ENCODE results near the gene PRSS37.
"Not testable (repeated sequence)": the region's sequence is repeated elsewhere in the genome, so short reads cannot be mapped to it uniquely, and the experiment has no call there.

The PRSS37 gene

DNA sequence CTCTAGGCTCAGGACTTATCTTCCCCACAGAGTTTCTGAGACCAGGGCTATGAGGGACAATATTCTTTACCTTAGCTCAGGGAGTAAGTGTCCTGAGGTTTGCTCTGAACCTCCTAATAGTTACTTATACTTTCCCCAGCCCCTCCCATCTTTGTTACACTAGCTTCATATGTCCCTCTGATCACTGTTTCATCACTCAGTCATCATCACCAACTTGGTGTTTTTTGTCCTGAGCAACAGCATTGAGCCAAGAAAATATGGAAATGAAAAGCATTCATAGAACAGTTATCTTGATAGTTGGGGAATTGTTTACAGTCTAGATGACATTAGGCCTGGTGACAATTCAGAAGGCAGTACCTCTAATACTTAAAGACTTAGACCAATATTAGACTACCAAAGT, at the start of gene PRSS37:
PRSS37 (minus strand) TSS at position 101 of the 400 bp plus-strand sequence. CDS start 436 bp downstream, outside the sequence.
- DNase-seq = no peak

DNA sequence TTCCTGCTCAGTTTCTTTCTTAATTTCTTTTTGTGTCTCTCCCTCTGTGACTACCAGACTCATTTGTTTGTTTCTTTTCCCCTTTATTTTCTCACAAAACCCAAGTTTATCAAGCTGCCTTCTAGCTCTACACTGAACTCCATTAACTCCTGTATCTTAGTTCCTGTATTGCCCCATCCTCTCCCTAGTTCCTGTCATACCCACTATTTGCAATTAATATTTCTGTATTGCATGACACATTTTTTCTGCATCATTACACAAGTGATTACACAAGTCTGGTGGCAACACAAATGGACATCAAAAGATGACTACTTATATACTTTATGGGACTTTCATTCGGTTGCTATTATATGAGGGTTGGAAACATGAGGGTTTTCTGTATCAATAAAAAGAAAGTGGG, 48.0 kb upstream of the PRSS37 start:
- no peak for DNase-seq

- DNase-seq = no peak
These were observed 43.4 kb upstream of the PRSS37 start for GRCh38 chr7:141884539-141885225.

DNA sequence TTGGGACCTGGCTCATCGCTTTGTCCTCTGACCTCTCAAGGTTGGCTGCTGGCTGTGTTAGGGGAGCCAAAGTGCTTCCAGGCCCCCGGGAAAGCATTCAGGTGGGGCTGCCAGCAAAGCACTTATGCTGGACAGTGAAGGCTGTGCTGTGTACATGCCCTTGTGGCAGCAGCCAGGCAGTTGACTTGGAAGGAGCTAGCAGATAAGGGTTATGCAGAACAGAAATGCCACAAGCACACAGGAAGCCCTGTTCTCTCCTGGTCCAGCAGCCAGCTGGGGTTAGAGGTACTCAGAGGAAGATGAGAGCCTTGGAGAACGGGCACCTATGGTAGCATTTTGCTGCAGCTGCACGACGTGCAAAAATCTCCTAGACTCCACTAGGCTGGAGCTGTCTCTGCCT, 39.7 kb upstream of the PRSS37 start:
- no peak for DNase-seq

DNA sequence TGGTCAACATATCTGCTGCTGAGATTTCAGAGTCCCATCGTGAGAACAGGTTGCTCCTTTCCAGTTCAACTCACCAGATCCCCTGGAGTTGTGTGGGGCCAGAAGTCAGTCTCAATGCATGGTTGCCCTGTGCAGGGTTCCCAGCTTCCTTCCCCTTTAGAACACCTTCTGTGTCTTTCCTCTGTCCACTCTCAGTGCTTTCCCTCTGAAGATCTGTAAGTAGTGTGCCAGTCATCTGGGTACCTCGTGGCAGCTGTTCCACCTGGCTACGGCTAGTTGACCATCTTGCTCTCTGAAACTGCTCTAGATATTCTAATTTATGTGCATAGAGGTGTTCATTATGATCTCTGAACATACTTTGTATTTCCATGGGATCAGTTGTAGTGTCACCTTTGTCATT, 36.1 kb upstream of the PRSS37 start:
- no peak for DNase-seq

GRCh38 chr7:141876371-141876770, 35.1 kb upstream of the PRSS37 start:
- DNase-seq = no peak

GRCh38 chr7:141875453-141875852, 34.2 kb upstream of the PRSS37 start:
- DNase-seq = no peak

DNA sequence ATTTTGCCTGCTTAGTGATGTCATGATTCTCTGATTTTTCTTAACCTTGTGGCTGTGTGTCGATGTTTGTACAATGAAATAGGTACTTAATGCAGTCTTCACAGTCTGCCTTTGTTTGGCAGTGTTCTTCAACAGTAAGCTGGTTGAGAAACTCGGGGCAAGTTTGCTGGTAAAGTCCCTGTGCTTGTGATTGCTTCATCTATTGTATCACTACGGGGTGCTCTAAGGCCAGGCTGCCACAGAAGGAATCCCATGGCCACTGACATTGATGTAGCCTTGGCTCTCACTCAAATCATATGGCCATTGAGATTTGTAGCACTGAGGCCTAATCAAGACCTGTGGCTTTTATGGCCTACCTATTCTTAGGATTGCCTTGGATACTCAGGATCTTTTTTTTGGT, 33.5 kb upstream of the PRSS37 start:
- no peak for DNase-seq

- no peak for DNase-seq
These were observed 31.6 kb upstream of the PRSS37 start for GRCh38 chr7:141872931-141873330.

GRCh38 chr7:141866974-141867373, 25.7 kb upstream of the PRSS37 start:
- no peak for DNase-seq

GRCh38 chr7:141864765-141865447, 23.6 kb upstream of the PRSS37 start:
- no peak for DNase-seq

DNA sequence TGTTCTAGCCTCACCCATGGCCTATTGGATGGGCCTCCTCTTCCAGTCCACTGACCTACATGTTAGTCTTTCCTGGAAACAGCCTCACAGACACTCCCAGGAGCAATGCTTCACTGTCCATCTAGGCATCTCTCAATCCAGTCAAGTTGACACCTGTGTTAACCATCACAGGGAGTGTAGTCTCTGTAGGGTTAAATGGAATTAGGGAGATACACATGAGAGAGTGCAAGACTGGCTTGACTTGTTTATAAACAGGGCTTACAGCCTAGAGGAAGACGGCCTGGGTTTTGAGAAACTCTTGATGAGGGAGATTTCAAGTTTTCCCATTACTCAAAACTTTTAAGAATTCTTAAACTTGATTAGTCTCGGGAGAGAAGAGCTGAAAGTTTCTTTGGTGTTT, 18.9 kb upstream of the PRSS37 start:
- DNase-seq = no peak

- no peak for DNase-seq
These were observed 6.7 kb upstream of the PRSS37 start for GRCh38 chr7:141847996-141848395.

GRCh38 chr7:141844256-141844655, 3.0 kb upstream of the PRSS37 start:
- DNase-seq = no peak

DNA sequence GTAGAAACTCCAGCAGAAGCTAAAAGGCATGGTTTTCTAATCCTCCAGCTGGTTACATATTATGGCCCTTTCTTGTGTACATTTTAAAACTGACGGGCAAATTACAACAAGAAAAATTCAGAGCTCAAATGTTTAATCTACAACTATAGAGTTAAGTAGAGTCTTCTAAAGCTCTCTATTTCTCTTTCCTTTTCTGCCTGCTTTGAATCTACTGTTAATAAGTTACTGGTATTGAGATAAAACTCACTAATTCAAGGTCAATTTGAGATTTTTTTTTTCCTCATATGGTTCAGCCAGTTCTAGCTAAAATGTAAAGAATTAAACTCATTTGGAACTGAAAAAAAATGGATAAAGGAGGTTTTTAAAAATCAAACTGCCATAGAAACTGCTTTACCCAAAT, 1.6 kb upstream of the PRSS37 start:
- DNase-seq = no peak

GRCh38 chr7:141840708-141841107, 577 bp downstream of the PRSS37 start:
- DNase-seq = no peak

GRCh38 chr7:141839256-141839655, 2.0 kb downstream of the PRSS37 start:
- no peak for DNase-seq

GRCh38 chr7:141838581-141838980, 2.7 kb downstream of the PRSS37 start:
- DNase-seq = no peak

GRCh38 chr7:141837683-141838082, 3.6 kb downstream of the PRSS37 start:
- no peak for DNase-seq

DNA sequence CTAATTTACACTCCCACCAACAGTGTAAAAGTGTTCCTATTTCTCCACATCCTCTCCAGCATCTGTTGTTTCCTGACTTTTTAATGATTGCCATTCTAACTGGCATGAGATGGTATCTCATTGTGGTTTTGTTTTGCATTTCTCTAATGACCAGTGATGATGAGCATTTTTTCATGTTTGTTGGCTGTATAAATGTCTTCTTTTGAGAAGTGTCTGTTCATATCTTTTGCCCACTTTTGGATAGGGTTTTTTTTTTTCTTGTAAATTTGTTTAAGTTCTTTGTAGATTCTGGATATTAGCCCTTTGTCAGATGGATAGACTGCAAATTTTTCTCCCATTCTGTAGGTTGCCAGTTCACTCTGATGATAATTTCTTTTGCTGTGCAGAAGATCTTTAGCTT, 18.9 kb downstream of the PRSS37 start:
- DNase-seq = not testable (repeated sequence)

- DNase-seq = no peak
These were observed 21.2 kb downstream of the PRSS37 start for GRCh38 chr7:141820067-141820466.

- no peak for DNase-seq
These were observed 48.8 kb downstream of the PRSS37 start for GRCh38 chr7:141792526-141792925.

GRCh38 chr7:141789917-141790316, 51.4 kb downstream of the PRSS37 start, which contains the start of gene TAS2R5:
TSS of gene TAS2R5 (plus strand) at chr7:141790217. CDS start at chr7:141790362, 145 bp downstream.
- no peak for DNase-seq

- no peak for DNase-seq
These were observed 53.0 kb downstream of the PRSS37 start for GRCh38 chr7:141788296-141788695.
